AG09319 (cell line): ENCODE measurements around the gene UBE2J1.

Source experiments
- DNase-seq: peaks from one replicate; pipeline ENCODE4 v3.0.0-alpha.2; 2010; ENCODE audit warnings: low read depth; ENCODE audit errors: extremely low read depth
- TF ChIP-seq, protein P1 (sequence below): IDR thresholded peaks from 2 replicates; pipeline ENCODE4 v1.5.1; 2011; ENCODE audit warnings: low read depth, mild to moderate bottlenecking, inconsistent platforms, low read length, moderate library complexity

UBE2J1 gene

DNA sequence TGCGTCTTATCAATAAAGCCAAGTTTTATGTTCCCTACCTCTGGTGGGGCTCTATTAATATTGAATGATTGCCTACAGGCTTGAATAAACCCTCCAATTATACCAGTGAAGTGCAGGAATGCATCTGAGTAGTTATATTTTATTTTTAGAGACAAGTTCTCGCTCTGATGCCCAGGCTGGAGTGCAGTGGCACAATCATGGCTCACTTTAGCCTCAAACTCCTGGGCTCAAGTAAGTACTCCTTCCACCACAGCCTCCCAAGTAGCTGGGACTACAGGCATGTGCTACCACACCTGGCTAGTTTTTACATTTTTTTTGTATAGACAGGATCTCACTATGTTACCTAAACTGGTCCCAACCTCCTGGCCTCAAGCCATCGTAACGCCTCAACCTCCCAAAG is 26.1 kb upstream of the UBE2J1 start:
- TF ChIP-seq, protein P1, sequence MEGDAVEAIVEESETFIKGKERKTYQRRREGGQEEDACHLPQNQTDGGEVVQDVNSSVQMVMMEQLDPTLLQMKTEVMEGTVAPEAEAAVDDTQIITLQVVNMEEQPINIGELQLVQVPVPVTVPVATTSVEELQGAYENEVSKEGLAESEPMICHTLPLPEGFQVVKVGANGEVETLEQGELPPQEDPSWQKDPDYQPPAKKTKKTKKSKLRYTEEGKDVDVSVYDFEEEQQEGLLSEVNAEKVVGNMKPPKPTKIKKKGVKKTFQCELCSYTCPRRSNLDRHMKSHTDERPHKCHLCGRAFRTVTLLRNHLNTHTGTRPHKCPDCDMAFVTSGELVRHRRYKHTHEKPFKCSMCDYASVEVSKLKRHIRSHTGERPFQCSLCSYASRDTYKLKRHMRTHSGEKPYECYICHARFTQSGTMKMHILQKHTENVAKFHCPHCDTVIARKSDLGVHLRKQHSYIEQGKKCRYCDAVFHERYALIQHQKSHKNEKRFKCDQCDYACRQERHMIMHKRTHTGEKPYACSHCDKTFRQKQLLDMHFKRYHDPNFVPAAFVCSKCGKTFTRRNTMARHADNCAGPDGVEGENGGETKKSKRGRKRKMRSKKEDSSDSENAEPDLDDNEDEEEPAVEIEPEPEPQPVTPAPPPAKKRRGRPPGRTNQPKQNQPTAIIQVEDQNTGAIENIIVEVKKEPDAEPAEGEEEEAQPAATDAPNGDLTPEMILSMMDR, result no peak
- DNase-seq, result no peak

DNA sequence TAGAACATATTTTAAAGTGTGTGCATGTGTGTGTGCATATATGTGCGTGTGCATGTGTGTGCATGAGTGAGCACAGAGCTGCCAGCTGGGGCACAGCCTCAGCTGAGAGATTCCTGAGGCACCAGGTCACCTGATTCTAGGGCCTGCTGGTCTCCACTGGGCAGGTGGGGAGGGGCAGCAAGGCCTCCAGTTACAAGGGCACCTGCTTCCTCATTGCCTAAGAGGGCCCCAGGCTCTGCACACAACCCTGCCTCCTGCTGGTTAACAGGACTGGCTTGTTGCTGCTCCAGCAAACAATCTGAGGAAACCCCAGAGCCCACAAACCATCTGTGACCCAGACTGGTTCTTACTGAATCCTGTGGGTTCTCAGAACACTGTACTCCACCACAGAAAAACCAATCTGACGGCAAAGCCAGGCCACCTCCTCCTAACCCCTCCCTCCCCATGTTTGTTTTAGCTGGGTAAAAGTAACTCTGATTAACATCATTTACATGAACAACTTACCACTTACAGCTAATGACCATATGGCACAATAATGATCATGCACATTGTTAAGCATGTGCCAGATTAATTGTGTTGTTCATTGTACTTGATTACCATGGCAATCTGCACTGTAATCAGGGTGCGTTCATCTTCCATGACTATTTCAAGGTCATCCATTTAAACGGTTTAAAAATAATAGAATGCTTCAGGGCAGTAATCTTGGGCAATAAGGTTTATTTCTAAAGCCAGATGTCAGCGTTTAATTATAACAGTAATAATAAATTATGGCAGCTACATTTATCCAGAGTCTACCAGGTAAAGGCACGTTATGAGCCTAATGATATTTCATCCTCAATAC is 23.1 kb upstream of the UBE2J1 start:
- TF ChIP-seq, protein P1, result no peak; the same call in 1 of the 2 replicates
- no peak for DNase-seq

DNA sequence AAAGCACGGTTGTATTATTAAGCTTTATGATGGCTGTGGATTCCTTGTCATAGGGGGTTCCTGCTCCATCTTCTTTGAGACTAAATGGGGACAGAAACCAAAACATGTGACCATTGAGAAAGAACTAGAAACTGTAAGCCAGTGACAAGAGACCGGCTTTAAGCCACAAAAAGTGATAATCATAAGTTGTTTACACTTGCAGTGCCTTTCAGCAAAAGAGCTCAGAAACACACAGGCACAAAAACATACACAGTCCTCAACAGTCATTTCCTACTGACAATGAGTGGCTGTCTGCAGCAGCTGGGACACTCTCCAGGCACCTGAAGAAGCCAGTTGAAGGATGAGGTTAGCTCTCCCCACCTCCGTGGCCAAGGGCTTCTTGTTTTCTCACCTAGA is 20.0 kb upstream of the UBE2J1 start:
- DNase-seq, result no peak
- TF ChIP-seq, protein P1, result no peak

DNA sequence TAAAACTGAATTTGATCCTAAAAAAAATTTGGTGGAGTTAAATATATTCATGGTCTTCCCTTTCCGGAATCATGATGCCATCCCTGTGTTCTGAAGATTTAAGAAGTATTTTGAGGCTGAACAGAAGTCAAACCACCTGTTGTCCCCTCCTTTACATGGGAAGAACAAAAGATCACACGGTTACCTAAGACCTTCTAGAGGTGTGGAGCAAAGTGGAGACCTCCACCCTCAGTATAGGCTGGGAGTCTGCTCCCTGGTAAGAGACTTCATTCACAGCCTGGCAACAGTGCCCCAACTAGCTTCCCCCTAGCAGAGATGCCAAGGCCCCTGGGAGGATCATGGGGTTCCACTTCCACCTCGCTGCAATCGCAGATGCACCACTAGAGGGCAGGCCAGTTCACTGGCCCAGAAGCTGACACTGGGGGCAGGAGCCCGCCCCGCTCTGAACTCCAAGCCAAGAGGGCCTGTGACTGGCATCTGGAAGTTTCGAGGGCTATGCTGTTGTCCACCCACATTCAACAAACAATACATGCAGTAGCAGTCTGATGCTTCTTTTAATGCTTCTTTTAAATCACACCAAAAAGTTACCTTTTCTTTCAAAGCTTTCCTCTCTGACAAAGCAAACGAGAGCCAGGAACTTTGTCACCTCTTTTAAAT is 19.5 kb upstream of the UBE2J1 start:
- no peak for DNase-seq
- TF ChIP-seq, protein P1, result peak; percentile 97

DNA sequence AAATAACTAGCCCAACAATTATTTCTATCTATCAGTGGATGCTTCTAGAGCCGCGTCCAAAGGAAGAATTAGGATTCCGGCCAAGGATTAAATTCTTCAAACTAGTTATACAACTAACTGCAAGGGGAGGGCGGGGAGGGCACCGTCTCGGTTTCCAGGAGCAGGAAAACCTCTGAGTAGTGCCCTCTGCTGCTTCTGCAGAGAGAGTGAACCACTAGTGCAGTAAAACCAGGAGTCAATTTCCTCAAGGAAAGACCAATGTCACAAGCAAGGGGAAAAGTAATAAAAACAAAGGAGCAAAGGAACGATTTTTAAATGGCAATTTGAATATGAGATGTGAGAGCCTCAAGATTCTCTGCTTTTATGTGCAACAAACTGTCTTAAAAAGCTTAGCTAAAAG is 16.5 kb upstream of the UBE2J1 start:
- TF ChIP-seq, protein P1, result peak; percentile 66
- peak; percentile 31 for DNase-seq

DNA sequence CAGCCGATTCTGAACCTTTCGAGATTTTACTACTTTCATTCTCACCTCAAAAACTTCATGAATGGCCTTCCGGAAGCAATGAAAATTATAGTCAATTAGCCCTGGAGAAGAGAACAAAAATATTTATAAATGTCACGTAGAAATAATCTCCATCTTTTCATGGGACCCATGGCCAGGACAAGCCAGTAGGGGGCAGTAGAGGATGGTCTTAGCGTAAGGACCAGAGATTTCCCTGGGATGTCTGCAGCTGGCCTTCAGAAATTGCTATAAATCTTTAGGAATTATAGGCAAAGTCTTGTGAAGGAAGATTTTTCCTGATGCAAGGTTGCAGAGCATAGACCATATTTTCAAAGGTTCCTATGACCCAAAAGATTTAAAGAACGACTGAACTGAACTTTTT is 15.6 kb upstream of the UBE2J1 start:
- TF ChIP-seq, protein P1, result peak; percentile 76
- no peak for DNase-seq

DNA sequence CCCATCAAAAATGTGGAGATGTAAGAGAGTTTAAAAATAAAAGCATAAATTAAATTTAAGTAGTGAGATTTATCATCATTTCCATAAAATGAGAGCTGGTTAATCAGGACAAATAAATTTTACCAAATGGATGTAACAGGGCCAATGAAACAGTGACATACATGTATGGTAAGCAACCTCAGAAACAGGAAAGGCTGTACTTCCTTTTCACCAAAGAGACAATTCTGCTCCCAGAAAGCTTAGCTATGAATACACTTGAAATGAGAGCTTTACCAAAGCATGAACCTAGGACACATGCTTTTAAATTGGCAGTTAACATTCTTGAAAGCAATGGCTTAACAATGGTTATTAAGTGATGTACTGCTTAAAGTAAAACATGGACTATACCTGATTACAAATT is 12.1 kb upstream of the UBE2J1 start:
- DNase-seq, result no peak
- TF ChIP-seq, protein P1, result no peak
